Endodermal cell (in vitro differentiated cells): Measurements from ENCODE around the gene LMAN1. TPM values are rescaled to one million over a fixed set of nuclear protein-coding genes. Genes with fewer than 3 reads are reported as not detected.

ENCODE experiments used
- DNase-seq: peaks from one replicate; pipeline ENCODE4 v3.0.0-alpha.2; 2017
- H3K27ac ChIP-seq: 2 replicates; pipeline ENCODE4 v1.5.1; 2013; ENCODE audit warnings: mild to moderate bottlenecking, low read depth, low read length, moderate library complexity
- H3K27me3 ChIP-seq: 2 replicates; pipeline ENCODE4 v1.6.1; 2013; ENCODE audit warnings: mild to moderate bottlenecking, low read length, moderate library complexity; ENCODE audit not compliant: insufficient read depth, control insufficient read depth, poor library complexity, severe bottlenecking
- H3K36me3 ChIP-seq: 2 replicates; pipeline ENCODE4 v1.7.0; 2013; ENCODE audit warnings: mild to moderate bottlenecking, low read length, moderate library complexity; ENCODE audit not compliant: control insufficient read depth, insufficient read depth
- H3K4me1 ChIP-seq: one replicate; pipeline ENCODE4 v1.7.0; 2013; ENCODE audit warnings: low read length; ENCODE audit not compliant: control insufficient read depth, insufficient read depth
- H3K4me3 ChIP-seq: 2 replicates; pipeline ENCODE4 v1.5.1; 2013; ENCODE audit warnings: mild to moderate bottlenecking, low read length, moderate library complexity
- H3K9ac ChIP-seq: 2 replicates; pipeline ENCODE4 v1.6.1; 2013; ENCODE audit warnings: mild to moderate bottlenecking, low read length, moderate library complexity; ENCODE audit not compliant: poor library complexity, severe bottlenecking; ENCODE audit errors: extremely low read depth
- H3K9me3 ChIP-seq: 2 replicates; pipeline ENCODE4 v1.6.1; 2013; ENCODE audit warnings: mild to moderate bottlenecking, low read length, moderate library complexity; ENCODE audit not compliant: control insufficient read depth
- H3K27ac Mint-ChIP-seq: 2 replicates; pipeline ENCODE4 v1.8.0; 2020; ENCODE audit warnings: mixed read lengths
- H3K27me3 Mint-ChIP-seq: 2 replicates; pipeline ENCODE4 v1.8.0; 2021; ENCODE audit warnings: mild to moderate bottlenecking, mixed read lengths; ENCODE audit not compliant: insufficient read depth
- H3K36me3 Mint-ChIP-seq: 2 replicates; pipeline ENCODE4 v1.8.0; 2020; ENCODE audit warnings: low read depth, mixed read lengths
- H3K4me1 Mint-ChIP-seq: 2 replicates; pipeline ENCODE4 v1.8.0; 2020; ENCODE audit warnings: mixed read lengths
- H3K4me3 Mint-ChIP-seq: 2 replicates; pipeline ENCODE4 v1.8.0; 2020; ENCODE audit warnings: mild to moderate bottlenecking, moderate library complexity, mixed read lengths
- H3K9me3 Mint-ChIP-seq: 2 replicates; pipeline ENCODE4 v1.8.0; 2020; ENCODE audit warnings: mild to moderate bottlenecking, mixed read lengths
- whole genome bisulfite sequencing, 2 experiments: methylation state at CpG; one replicate each; pipeline versions ENCODE4 v1.1.5 to v1.1.7; 2013; ENCODE audit warnings: missing lambda C conversion rate in 2 of 2, mixed read lengths in 1 of 2; ENCODE audit not compliant: insufficient coverage in 1 of 2, insufficient read length in 1 of 2; 5-methylcytosine and 5-hydroxymethylcytosine counted together
- total RNA-seq, 2 donors: library from RNA; stranded (reverse); fragmentation: NEBNext Ultra II Directional in 1 of 2; extraction: Animal tissue kit (Norgen Biotek cat#: 25700) in 1 of 2; gene quantifications; 2 replicates in 1 of 2; 3 replicates in 1 of 2; pipeline ENCODE4 v1.2.1, GENCODE V29; 2021
- TF ChIP-seq, protein P1 (sequence below): fragments of 200-600 bp; sonication (generic); conservative IDR thresholded peaks from 2 replicates; pipeline ENCODE4 v1.5.0; 2021; ENCODE audit warnings: antibody characterized with exemption, mild to moderate bottlenecking

Gene LMAN1
- total RNA-seq, 2 donors from 2014 or later, result 82.9 to 125 TPM

DNA sequence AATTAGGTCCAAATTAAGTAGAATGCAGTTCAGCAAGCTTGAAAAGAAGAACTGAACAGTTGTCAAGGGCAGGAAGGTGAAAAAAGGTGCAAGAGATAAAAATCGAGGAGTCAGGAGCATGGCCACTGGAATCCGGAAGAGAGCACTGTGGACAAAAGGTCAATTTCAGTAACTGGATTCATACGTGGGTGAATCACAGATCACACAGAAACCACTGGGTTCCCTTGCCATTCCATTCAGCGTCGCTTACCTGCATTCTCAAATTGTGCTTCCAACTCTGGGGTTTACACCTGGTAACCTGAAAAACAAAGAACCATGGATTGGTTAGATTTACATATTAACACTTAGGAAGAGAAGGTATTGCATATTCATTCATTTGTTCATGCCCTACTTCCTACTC is 21.6 kb upstream of the LMAN1 start:
- Histone ChIP-seq H3K36me3 (no peaks in the 10 kb centered on the region), H3K4me3 (no peak overlapping the region), H3K9me3 (no peaks in the 10 kb centered on the region), H3K27me3 (peaks cover 54% of the 10 kb centered on the region), H3K27ac (no peak overlapping the region), H3K4me1 (peaks cover 3% of the 10 kb centered on the region), H3K9ac (no peak overlapping the region)
- H3K27me3 Mint-ChIP-seq, result peaks cover 36% of the 10 kb centered on the region
- no peak overlapping the region for H3K27ac Mint-ChIP-seq
- TF ChIP-seq, protein P1, sequence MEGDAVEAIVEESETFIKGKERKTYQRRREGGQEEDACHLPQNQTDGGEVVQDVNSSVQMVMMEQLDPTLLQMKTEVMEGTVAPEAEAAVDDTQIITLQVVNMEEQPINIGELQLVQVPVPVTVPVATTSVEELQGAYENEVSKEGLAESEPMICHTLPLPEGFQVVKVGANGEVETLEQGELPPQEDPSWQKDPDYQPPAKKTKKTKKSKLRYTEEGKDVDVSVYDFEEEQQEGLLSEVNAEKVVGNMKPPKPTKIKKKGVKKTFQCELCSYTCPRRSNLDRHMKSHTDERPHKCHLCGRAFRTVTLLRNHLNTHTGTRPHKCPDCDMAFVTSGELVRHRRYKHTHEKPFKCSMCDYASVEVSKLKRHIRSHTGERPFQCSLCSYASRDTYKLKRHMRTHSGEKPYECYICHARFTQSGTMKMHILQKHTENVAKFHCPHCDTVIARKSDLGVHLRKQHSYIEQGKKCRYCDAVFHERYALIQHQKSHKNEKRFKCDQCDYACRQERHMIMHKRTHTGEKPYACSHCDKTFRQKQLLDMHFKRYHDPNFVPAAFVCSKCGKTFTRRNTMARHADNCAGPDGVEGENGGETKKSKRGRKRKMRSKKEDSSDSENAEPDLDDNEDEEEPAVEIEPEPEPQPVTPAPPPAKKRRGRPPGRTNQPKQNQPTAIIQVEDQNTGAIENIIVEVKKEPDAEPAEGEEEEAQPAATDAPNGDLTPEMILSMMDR, result no peak
- 75 to 91% methylated on average over 3 to 5 of the region's 5 CpGs for WGBS, 2 experiments
- no peaks in the 10 kb centered on the region for H3K9me3 Mint-ChIP-seq
- H3K4me3 Mint-ChIP-seq, result no peak overlapping the region
- peaks cover 44% of the 10 kb centered on the region for H3K4me1 Mint-ChIP-seq
- no peak for DNase-seq
- H3K36me3 Mint-ChIP-seq, result no peaks in the 10 kb centered on the region

DNA sequence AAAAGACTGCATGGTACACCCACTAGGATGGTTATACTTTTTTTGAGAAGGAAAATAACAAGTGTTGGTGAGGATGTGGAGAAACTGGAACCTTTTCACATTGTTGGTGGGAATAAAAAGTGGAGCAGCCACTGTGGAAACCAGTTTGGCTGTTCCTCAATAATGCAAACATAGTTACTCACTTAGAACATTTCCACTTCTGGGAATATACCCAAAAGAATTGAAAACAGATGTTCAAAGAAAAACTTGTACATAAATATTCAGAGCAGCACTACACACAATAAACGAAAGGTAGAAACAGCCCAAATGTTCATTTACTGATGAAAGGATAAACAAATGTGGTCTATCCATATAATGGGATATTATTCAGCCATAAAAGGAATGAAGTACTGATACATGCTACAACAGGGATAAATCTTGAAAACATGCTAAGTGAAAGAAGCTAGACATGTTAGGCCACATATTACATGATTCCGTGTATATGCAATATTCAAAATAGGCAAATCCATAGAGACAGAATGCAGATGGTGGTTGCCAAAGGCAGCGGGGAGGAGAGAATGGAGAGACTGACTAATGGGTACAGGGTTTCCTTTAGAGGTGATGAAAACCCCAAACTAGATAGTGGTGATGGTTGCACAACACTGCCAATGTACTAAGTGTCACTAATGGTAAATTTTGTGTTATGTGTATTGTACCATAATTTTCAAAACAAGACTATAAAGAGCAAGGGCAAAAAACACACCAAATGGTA is 20.9 kb upstream of the LMAN1 start:
- H3K9me3 Mint-ChIP-seq, result no peaks in the 10 kb centered on the region

DNA sequence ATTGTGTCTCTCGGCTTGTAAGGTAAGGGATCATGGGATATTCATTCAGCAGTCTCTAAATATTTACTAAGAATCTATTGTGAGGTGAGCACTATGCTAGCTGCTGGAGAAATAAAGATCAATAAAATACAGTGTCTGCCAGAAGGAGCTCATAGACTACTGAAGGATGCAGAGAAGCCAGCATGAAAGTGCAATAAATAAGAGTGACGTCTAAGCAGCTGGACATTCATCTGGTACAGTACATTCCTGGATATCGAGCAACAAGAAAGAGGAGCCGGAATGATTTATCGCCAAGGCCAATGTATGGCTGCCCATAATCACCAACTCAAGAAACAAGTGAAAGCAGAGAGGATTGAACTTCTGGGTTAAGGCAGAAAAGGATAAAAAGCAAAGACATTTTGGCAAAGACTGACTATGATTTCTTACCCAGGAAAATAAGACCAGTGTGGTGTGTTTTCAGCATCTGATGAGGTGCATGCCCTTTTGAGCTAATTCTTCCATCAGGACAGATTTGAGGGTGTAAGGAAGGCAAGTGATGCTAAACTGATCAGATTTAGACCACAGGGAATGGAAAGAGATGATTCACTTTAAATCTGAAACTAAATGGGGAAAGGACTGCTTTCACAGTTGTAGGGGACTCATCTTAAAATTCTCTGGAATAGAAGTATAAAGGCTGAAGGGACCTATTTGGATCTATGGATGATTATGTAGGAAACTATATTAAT is 18.7 kb upstream of the LMAN1 start:
- Mint-ChIP-seq H3K27ac (no peak overlapping the region), H3K27me3 (peaks cover 25% of the 10 kb centered on the region), H3K9me3 (no peaks in the 10 kb centered on the region), H3K4me3 (no peak overlapping the region), H3K36me3 (no peaks in the 10 kb centered on the region), H3K4me1 (peaks cover 33% of the 10 kb centered on the region)
- TF ChIP-seq, protein P1, result no peak
- Histone ChIP-seq H3K36me3 (no peaks in the 10 kb centered on the region), H3K4me1 (no peaks in the 10 kb centered on the region), H3K9me3 (no peaks in the 10 kb centered on the region), H3K27ac (no peak overlapping the region), H3K27me3 (peaks cover 49% of the 10 kb centered on the region), H3K9ac (no peak overlapping the region), H3K4me3 (no peak overlapping the region)
- 85 to 96% methylated on average over 4 to 5 of the region's 5 CpGs for WGBS, 2 experiments
- no peak for DNase-seq

More for the DNA sequence above, 20.9 kb upstream of the LMAN1 start:
- no peaks in the 10 kb centered on the region for H3K36me3 Mint-ChIP-seq
- DNase-seq, result no peak
- TF ChIP-seq, protein P1, result no peak
- Histone ChIP-seq H3K27ac (no peak overlapping the region), H3K4me1 (peaks cover 3% of the 10 kb centered on the region), H3K9me3 (no peaks in the 10 kb centered on the region), H3K36me3 (no peaks in the 10 kb centered on the region), H3K9ac (no peak overlapping the region), H3K27me3 (peaks cover 47% of the 10 kb centered on the region), H3K4me3 (no peak overlapping the region)
- H3K27ac Mint-ChIP-seq, result no peak overlapping the region
- WGBS, 2 experiments, result 92 to 94% methylated on average over 2 to 3 of the region's 3 CpGs
- H3K27me3 Mint-ChIP-seq, result peaks cover 28% of the 10 kb centered on the region
- H3K4me3 Mint-ChIP-seq, result no peak overlapping the region
- H3K4me1 Mint-ChIP-seq, result peaks cover 40% of the 10 kb centered on the region
